ENCODE data around the gene SCG3. TPM values are rescaled to one million over a fixed set of nuclear protein-coding genes. Genes with fewer than 3 reads are reported as not detected.

The SCG3 gene
- total and polyA plus RNA-seq, 10 donors: 0.06 to 0.16 TPM; not detected in 8

DNA sequence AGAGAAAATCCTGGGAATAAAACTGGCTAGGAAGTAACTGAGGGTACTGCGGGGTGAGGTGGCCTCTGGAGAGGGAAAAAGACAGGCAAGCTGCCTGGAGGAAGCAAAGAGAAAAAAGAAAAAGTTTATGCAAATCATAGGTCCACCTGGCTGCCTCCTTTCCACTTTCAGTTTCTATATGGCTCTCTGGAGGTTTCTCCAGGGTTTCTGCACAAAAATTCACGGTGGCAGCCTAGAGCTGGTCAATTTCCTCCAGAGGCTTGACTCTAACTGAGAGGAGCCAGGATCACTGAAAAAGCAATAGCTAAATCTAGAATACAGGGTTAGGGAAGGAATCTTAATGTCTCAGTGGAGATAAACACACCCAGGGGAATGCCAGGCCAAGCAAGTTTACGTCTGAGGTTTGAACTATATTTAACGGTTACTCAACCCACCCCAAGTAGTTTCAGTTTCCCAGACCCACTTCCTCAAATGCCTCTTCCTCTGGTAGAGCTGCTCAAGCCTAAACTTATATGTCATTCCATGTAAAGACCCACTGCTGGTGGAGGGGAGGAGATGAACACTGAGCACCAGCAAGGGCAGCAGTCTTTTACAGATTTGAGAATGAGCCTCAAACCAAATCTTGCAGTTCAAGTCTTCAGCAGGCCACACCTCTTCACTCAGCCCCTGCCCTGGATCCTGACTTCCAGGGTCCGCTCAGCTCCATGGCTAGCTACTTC is 50.4 kb downstream of the SCG3 start:
- peak overlapping the region; percentile 0 to 67 (median 28) for H3K4me3 ChIP-seq
- peaks cover 63 to 100% (median 87%) of the 10 kb centered on the region in 6 donors for H3K4me1 ChIP-seq
- H3K36me3 ChIP-seq: no peaks in the 10 kb centered on the region
- no peaks in the 10 kb centered on the region for H3K27me3 ChIP-seq (replicated peaks in 1 of 7)
- TF ChIP-seq POLR2A (IDR thresholded peaks at IDR 0.05) (no peak), POLR2AphosphoS5 (IDR thresholded peaks at IDR 0.05) (peak in 1 of 3 donors; percentile 43)
- TF ChIP-seq, protein P1, sequence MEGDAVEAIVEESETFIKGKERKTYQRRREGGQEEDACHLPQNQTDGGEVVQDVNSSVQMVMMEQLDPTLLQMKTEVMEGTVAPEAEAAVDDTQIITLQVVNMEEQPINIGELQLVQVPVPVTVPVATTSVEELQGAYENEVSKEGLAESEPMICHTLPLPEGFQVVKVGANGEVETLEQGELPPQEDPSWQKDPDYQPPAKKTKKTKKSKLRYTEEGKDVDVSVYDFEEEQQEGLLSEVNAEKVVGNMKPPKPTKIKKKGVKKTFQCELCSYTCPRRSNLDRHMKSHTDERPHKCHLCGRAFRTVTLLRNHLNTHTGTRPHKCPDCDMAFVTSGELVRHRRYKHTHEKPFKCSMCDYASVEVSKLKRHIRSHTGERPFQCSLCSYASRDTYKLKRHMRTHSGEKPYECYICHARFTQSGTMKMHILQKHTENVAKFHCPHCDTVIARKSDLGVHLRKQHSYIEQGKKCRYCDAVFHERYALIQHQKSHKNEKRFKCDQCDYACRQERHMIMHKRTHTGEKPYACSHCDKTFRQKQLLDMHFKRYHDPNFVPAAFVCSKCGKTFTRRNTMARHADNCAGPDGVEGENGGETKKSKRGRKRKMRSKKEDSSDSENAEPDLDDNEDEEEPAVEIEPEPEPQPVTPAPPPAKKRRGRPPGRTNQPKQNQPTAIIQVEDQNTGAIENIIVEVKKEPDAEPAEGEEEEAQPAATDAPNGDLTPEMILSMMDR (IDR thresholded peaks at IDR 0.05 in 8 of 11, conservative IDR thresholded peaks at IDR 0.05 in 3 of 11): peak in 1 of 11 experiments; percentile 15
- WGBS, 5 donors: 16 to 21% (median 19%) methylated on average over 5 of the region's 5 CpGs
- H3K9me3 ChIP-seq: no peaks in the 10 kb centered on the region
- no peak for DNase-seq
- peak overlapping the region; percentile 78 to 94 (median 88) for H3K27ac ChIP-seq
- intact Hi-C loops (cut with DNase I; ENCODE audit: low total_unique reads): no loop called here

DNA sequence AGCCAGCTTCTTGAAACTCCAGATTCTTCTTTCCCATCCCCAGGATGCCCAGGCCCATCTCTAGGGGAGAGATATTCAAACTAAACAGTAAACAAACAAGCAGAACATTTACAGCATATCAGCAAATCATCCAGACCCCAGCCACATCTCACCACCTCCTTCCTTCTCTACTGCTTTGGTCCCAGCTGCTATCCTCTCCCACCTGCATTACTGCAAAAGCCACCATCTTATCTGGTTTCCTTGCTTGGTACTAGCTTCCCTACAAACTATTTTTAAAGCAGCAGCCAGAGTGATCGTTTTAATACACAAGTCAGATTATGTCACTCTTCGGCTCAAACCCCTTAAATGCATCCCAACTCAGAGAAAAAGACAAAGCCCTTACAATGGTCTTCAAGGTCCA is 51.3 kb downstream of the SCG3 start:
- intact Hi-C loops (cut with DNase I; ENCODE audit: low total_unique reads): no loop called here
- Histone ChIP-seq H3K9me3 (no peaks in the 10 kb centered on the region), H3K4me1 (peaks cover 57 to 94% (median 81%) of the 10 kb centered on the region in 6 donors), H3K27ac (peak overlapping the region; percentile 78 to 94 (median 88)), H3K4me3 (peak overlapping the region in 1 of 8 donors; percentile 67), H3K36me3 (no peaks in the 10 kb centered on the region), H3K27me3 (replicated peaks in 1 of 7) (no peaks in the 10 kb centered on the region)
- TF ChIP-seq, protein P1 (IDR thresholded peaks at IDR 0.05 in 8 of 11, conservative IDR thresholded peaks at IDR 0.05 in 3 of 11): no peak
- no peak for TF ChIP-seq POLR2AphosphoS5 (IDR thresholded peaks at IDR 0.05)
- TF ChIP-seq POLR2A (IDR thresholded peaks at IDR 0.05): no peak
- DNase-seq: no peak
- 30 to 63% (median 51%) methylated on average over 2 of the region's 2 CpGs for WGBS, 5 donors

DNA sequence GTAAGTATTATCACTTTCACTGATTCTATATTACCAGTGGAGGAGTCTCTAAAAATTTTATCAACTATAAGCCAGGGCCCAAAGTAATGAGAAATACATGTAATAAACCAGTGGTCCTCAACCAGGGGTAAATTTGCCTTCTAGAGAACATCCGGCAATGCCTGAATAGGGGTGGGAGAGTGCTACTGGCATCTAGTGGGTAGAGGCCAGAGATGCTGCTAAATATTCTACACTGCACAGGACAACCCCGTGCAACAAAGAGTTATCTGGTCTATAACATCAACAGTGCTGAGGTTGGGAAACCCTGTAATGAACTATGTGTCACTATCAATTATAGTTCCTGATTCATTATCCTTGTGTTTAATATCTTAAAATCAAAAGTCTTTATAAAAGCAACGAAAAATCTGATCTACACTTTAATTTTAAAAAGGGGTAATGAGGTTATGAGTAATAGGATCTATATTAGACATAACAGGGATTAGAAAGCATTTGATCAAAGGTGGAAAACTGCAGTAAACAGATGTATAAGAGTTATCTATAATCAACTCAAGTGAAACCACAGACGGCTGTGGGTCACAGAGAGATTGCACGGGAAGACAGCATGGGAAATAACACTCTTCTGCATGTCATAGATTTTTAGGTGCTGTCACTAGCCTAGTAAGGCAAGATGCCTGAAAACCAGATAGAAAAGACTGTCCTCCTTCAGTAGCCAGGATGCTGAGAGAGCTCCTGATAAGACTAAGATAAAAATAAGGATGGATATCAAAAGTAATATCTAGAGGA is 54.1 kb downstream of the SCG3 start:
- TF ChIP-seq POLR2AphosphoS5 (IDR thresholded peaks at IDR 0.05): no peak
- TF ChIP-seq, protein P1 (IDR thresholded peaks at IDR 0.05 in 8 of 11, conservative IDR thresholded peaks at IDR 0.05 in 3 of 11): peak in 2 of 11 experiments; percentile 13 to 16
- no peak for DNase-seq
- no peaks in the 10 kb centered on the region for H3K27me3 ChIP-seq (replicated peaks in 1 of 7)
- no peaks in the 10 kb centered on the region for H3K36me3 ChIP-seq
- H3K4me3 ChIP-seq: peak overlapping the region in 6 of 8 donors; percentile 74 to 93 (median 91)
- intact Hi-C loops (cut with DNase I; ENCODE audit: low total_unique reads): no loop called here
- WGBS, 5 donors: 28 to 38% (median 29%) methylated on average over 5 of the region's 5 CpGs
- no peaks in the 10 kb centered on the region for H3K9me3 ChIP-seq
- H3K4me1 ChIP-seq: peaks cover 62 to 78% (median 74%) of the 10 kb centered on the region in 6 donors
- H3K27ac ChIP-seq: peak overlapping the region in 6 of 8 donors; percentile 89 to 96 (median 94)

DNA sequence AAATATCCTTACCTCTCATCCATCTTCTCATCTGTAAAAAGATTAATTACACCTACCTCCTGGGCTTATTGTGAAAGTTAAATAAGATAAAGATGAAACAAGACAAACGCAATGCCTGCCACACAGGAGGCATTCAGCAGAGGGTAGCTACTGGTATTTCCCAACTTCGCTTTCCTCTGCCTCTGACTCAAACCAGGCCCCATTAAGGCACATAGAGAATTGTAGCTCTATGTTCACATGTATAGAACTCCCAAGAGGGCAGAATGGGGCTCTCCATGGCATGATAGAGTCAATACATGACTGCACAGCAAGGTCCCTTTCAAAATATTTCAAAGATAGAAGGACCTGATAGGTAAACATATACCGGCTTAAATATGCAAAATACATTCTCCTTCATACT is 54.8 kb downstream of the SCG3 start:
- Histone ChIP-seq H3K4me3 (peak overlapping the region; percentile 64 to 93 (median 86)), H3K27ac (peak overlapping the region; percentile 89 to 96 (median 94)), H3K36me3 (no peaks in the 10 kb centered on the region), H3K9me3 (no peaks in the 10 kb centered on the region), H3K27me3 (replicated peaks in 1 of 7) (no peaks in the 10 kb centered on the region), H3K4me1 (peaks cover 56 to 72% (median 67%) of the 10 kb centered on the region in 6 donors)
- WGBS, 5 donors: 23 to 47% (median 29%) methylated on average over 3 of the region's 3 CpGs
- no peak for DNase-seq
- TF ChIP-seq POLR2AphosphoS5 (IDR thresholded peaks at IDR 0.05): no peak
- no peak for TF ChIP-seq POLR2A (IDR thresholded peaks at IDR 0.05)
- TF ChIP-seq, protein P1 (IDR thresholded peaks at IDR 0.05 in 8 of 11, conservative IDR thresholded peaks at IDR 0.05 in 3 of 11): no peak
- intact Hi-C loops (cut with DNase I; ENCODE audit: low total_unique reads): no loop called here

All from spleen (tissue), 11 donors.